GM12874 (cell line): ENCODE measurements around the gene PPP2R1B.

Experiments used
- CTCF ChIP-seq: IDR thresholded peaks from 2 replicates; pipeline ENCODE4 v1.5.1; 2011; ENCODE audit warnings: low read depth, mild to moderate bottlenecking, control low read depth, low read length, moderate library complexity; ENCODE audit not compliant: insufficient read depth

The PPP2R1B gene

GRCh38 chr11:111707039-111707690 is 59.0 kb downstream of the PPP2R1B start:
- no peak for TF ChIP-seq CTCF

GRCh38 chr11:111703576-111703975 is 62.6 kb downstream of the PPP2R1B start:
- TF ChIP-seq CTCF: no peak

GRCh38 chr11:111702623-111703022 is 63.6 kb downstream of the PPP2R1B start:
- no peak for TF ChIP-seq CTCF

GRCh38 chr11:111700162-111700561 is 66.0 kb downstream of the PPP2R1B start:
- no peak for TF ChIP-seq CTCF

GRCh38 chr11:111699579-111700156 is 66.5 kb downstream of the PPP2R1B start:
- TF ChIP-seq CTCF: no peak

- no peak for TF ChIP-seq CTCF
These were observed 67.2 kb downstream of the PPP2R1B start for GRCh38 chr11:111698852-111699559.

GRCh38 chr11:111697933-111698371 is 68.2 kb downstream of the PPP2R1B start:
- TF ChIP-seq CTCF: no peak
